ENCODE measurements around the gene AQP10. TPM values are rescaled to one million over a fixed set of nuclear protein-coding genes. Genes with fewer than 3 reads are reported as not detected.

AQP10 gene
- total and polyA plus RNA-seq, 12 donors, result 0.12 to 1.5 (median 0.42) TPM; not detected in 4

DNA sequence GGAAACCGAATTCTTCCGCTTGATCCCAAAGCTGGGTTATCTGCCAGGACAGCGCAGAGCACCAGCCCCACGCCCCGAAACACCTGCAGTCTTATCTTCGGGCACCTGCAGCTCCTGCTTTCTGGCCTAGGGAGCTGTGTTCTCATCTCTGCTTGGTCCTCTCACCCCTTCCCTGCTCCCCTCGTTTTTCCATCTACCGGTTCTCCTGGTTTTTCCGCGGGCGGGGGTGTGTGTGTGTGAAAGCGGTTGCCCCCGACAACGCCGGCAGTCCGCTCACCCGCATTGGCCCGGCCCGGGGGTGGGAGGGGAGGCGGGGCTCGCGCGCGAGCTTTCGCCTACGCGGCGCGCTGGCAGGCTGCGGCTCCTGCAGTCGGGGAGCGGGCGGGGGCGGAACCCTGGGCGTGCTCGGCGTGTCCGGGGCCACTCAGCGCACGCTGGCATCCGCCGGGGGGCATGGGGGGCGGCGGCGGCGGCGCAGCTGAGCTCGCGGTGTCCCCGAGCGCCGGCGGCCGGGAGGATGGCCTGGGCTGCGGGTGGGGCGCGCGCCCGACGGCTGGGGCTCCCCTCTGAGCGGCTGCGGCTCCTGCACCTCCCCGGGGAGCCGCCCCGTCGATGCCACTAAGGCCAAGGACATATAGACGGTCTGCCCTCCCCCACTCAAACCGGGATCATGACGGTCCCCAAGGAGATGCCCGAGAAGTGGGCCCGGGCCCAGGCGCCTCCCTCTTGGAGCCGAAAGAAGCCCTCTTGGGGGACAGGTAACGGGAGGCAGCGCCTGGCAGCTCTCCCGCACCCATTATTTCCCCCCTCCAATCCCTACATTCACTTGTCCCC is 7.6 kb downstream of the AQP10 start:
- Histone ChIP-seq H3K27me3 (peaks cover 0 to 33% (median 0%) of the 10 kb centered on the region in 7 donors), H3K9me3 (no peaks in the 10 kb centered on the region), H3K36me3 (peaks cover 0 to 39% (median 6%) of the 10 kb centered on the region in 9 donors), H3K4me1 (peaks cover 19 to 63% (median 42%) of the 10 kb centered on the region in 9 donors), H3K4me3 (peak overlapping the region in 9 of 10 donors; percentile 30 to 56 (median 50)), H3K27ac (peak overlapping the region in 7 of 10 donors; percentile 15 to 62 (median 58))
- 6 to 7% methylated on average over 57 to 74 of the region's 76 CpGs for WGBS, 2 donors
- TF ChIP-seq, protein P1, sequence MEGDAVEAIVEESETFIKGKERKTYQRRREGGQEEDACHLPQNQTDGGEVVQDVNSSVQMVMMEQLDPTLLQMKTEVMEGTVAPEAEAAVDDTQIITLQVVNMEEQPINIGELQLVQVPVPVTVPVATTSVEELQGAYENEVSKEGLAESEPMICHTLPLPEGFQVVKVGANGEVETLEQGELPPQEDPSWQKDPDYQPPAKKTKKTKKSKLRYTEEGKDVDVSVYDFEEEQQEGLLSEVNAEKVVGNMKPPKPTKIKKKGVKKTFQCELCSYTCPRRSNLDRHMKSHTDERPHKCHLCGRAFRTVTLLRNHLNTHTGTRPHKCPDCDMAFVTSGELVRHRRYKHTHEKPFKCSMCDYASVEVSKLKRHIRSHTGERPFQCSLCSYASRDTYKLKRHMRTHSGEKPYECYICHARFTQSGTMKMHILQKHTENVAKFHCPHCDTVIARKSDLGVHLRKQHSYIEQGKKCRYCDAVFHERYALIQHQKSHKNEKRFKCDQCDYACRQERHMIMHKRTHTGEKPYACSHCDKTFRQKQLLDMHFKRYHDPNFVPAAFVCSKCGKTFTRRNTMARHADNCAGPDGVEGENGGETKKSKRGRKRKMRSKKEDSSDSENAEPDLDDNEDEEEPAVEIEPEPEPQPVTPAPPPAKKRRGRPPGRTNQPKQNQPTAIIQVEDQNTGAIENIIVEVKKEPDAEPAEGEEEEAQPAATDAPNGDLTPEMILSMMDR (IDR thresholded peaks at IDR 0.05), result no peak
- ATAC-seq, result peak; percentile 53 to 83 (median 72)
- DNase-seq, result peak; percentile 83 to 87
- intact Hi-C loops (cut with DNase I), result loop anchor here in 3 of 10 donors (5.0 to 10.0 kb wide), 3 partner anchors 56 to 226 kb away; partner anchors contain the start of genes HAX1 (in 2 of the 3) and UBE2Q1 (in 1 of the 3)

DNA sequence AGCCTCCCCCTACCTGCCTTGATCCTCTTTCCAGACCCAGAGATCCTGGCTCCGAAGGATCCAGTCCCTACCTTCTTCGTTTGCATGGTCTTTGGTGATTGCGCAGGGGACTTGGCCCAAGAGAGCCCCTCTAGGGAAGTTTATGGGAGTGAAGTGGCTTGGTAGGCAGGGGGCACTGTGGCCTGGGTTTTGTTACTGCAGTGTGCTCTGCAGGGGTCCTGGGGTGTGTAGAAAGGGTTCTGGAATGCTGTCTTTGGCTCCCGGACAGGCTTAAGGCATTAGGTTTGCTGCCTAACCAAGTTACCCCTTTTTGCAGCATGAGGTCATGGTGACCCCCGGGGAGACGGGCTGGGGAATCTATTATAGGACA is 8.2 kb downstream of the AQP10 start:
- 69 to 75% methylated on average over 6 of the region's 6 CpGs for WGBS, 2 donors
- intact Hi-C loops (cut with DNase I), result loop anchor here in 3 of 10 donors (5.0 to 10.0 kb wide), 3 partner anchors 57 to 226 kb away; partner anchors contain the start of genes HAX1 (in 2 of the 3) and UBE2Q1 (in 1 of the 3)
- peaks cover 0 to 43% (median 6%) of the 10 kb centered on the region in 9 donors for H3K36me3 ChIP-seq
- peaks cover 19 to 69% (median 42%) of the 10 kb centered on the region in 9 donors for H3K4me1 ChIP-seq
- DNase-seq (no peak), ATAC-seq (no peak)
- H3K27ac ChIP-seq, result peak overlapping the region in 5 of 10 donors; percentile 41 to 62 (median 58)
- H3K9me3 ChIP-seq, result no peaks in the 10 kb centered on the region
- peaks cover 0 to 31% (median 0%) of the 10 kb centered on the region in 7 donors for H3K27me3 ChIP-seq
- TF ChIP-seq, protein P1 (IDR thresholded peaks at IDR 0.05), result peak in 2 of 9 donors; percentile 8 to 16
- H3K4me3 ChIP-seq, result peak overlapping the region in 9 of 10 donors; percentile 30 to 56 (median 50)

DNA sequence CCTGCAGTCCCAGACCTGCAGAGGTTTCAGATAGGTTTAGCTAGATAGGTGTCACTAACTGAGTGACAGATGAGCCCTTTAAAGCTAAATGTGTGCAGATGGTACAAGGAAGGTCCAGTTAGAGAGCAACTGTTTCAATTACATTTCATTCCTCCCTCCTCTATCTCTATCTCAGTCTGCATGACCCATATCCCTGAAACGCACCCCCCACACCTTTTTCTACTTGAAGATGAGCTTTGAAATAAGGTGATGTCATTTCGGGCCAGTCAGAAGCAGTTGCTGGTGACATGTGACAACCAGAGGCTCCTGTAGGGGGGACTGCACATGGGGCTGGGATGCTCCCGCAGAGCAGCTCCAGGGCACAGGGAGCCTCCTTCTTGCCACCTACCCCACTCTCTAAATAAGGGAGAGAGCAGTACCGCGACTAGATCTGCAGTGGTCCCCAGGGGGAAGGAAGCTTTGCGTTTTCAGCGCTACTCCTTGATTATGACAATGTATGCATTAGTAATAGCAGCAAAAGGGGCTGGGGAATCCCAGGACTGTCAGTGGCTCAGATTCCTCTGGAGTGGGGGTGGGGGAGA is 8.7 kb downstream of the AQP10 start:
- Histone ChIP-seq H3K4me3 (peak overlapping the region in 2 of 10 donors; percentile 53 to 56), H3K27me3 (peaks cover 0 to 26% (median 0%) of the 10 kb centered on the region in 7 donors), H3K36me3 (peaks cover 0 to 48% (median 6%) of the 10 kb centered on the region in 9 donors), H3K27ac (peak overlapping the region in 1 of 10 donors; percentile 58), H3K9me3 (no peaks in the 10 kb centered on the region), H3K4me1 (peaks cover 19 to 69% (median 39%) of the 10 kb centered on the region in 9 donors)
- DNase-seq (no peak), ATAC-seq (no peak)
- intact Hi-C loops (cut with DNase I), result loop anchor here in 7 of 10 donors (5.0 to 10.0 kb wide), 6 partner anchors 57 to 225 kb away; partner anchors contain the start of genes TPM3 (in 3 of the 7), HAX1 (in 2 of the 7) and UBE2Q1 (in 1 of the 7)
- WGBS, 2 donors, result 81 to 85% methylated on average over 7 of the region's 7 CpGs
- TF ChIP-seq, protein P1 (IDR thresholded peaks at IDR 0.05), result no peak

DNA sequence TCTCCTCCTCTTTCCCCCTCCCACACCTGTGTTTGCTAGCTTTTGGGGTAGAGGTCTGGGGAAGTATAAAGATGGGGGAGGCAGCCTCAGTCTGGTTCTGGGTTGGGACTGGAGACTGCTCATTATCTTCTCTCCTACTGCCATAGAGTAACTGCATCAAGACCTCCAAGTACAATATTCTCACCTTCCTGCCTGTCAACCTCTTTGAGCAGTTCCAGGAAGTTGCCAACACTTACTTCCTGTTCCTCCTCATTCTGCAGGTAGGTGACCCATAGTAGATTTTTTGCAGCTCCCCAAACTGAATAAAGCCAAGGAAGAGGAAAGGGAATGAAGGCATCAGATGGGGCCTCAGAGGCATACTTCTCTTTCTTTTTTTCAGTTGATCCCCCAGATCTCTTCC is 9.8 kb downstream of the AQP10 start:
- H3K36me3 ChIP-seq, result peaks cover 0 to 55% (median 6%) of the 10 kb centered on the region in 9 donors

More for the DNA sequence above, 9.8 kb downstream of the AQP10 start:
- H3K9me3 ChIP-seq, result no peaks in the 10 kb centered on the region
- peaks cover 19 to 74% (median 39%) of the 10 kb centered on the region in 9 donors for H3K4me1 ChIP-seq
- H3K4me3 ChIP-seq, result no peak overlapping the region
- DNase-seq (no peak), ATAC-seq (no peak)
- peaks cover 0 to 16% (median 0%) of the 10 kb centered on the region in 7 donors for H3K27me3 ChIP-seq
- H3K27ac ChIP-seq, result no peak overlapping the region
- intact Hi-C loops (cut with DNase I), result loop anchor here in 5 of 10 donors (10.0 kb wide), 3 partner anchors 116 to 146 kb away; partner anchors contain the start of gene TPM3 (in 3 of the 5)
- TF ChIP-seq, protein P1 (IDR thresholded peaks at IDR 0.05), result no peak
